HEK293T (cell line): Measurements from ENCODE around the gene MYO9A.

Source experiments
- BHLHE40 ChIP-seq: fragments of 450-650 bp; IDR thresholded peaks from 2 replicates; pipeline ENCODE4 v1.6.1; 2016; ENCODE audit warnings: mild to moderate bottlenecking, moderate library complexity, borderline replicate concordance
- FOXM1 ChIP-seq: fragments of 450-650 bp; IDR thresholded peaks from 2 replicates; pipeline ENCODE4 v1.6.1; 2017; ENCODE audit warnings: mild to moderate bottlenecking, borderline replicate concordance
- SP1 ChIP-seq: fragments of 450-650 bp; IDR thresholded peaks from 2 replicates; pipeline ENCODE4 v1.6.1; 2017

DNA sequence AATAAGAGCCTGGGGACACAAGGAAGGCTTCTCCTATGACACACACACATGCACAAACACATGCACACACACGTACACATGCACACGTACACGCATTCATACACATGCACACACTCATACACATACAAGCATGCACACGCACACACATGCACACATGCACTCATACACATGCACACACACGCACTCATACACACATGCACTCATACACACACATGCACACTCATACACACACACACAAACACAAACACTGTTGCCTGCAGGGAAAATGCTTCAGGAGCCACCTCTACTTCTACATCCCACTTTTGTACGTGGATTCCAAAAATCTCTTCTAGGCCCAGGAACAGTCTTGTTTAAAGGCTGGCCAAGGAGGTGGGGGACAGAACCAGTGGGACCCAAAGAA is 328.3 kb downstream of the MYO9A start:
- TF ChIP-seq BHLHE40: no peak
- TF ChIP-seq SP1: no peak
- no peak for TF ChIP-seq FOXM1
